HG03196 (cell line): ENCODE measurements around the gene SMYD3.
A peak's percentile ranks its signal among the peaks of the same experiment; 100 is the strongest.

Experiments used
- ATAC-seq: cut with Tn5 transposase; IDR thresholded peaks from one replicate; pipeline ENCODE4 v1.9.1; 2021; ENCODE audit not compliant: unreplicated experiment

The SMYD3 gene

GRCh38 chr1:246281195-246281594 lies 225.9 kb downstream of the SMYD3 start:
- no peak for ATAC-seq

GRCh38 chr1:246280551-246280950 lies 226.5 kb downstream of the SMYD3 start:
- ATAC-seq, result no peak

GRCh38 chr1:246279402-246279801 lies 227.7 kb downstream of the SMYD3 start:
- no peak for ATAC-seq

GRCh38 chr1:246278371-246278770 lies 228.7 kb downstream of the SMYD3 start:
- ATAC-seq, result no peak

- ATAC-seq, result no peak
Measured at GRCh38 chr1:246275036-246275435, 232.0 kb downstream of the SMYD3 start.

- ATAC-seq, result no peak
Measured at GRCh38 chr1:246274186-246274585, 232.9 kb downstream of the SMYD3 start.

GRCh38 chr1:246271516-246271915 lies 235.6 kb downstream of the SMYD3 start:
- ATAC-seq, result no peak

- ATAC-seq, result peak; percentile 80
Measured at GRCh38 chr1:246270236-246270635, 236.8 kb downstream of the SMYD3 start.

GRCh38 chr1:246269466-246269865 lies 237.6 kb downstream of the SMYD3 start:
- no peak for ATAC-seq

- no peak for ATAC-seq
Measured at GRCh38 chr1:246267896-246268295, 239.2 kb downstream of the SMYD3 start.

- no peak for ATAC-seq
Measured at GRCh38 chr1:246267426-246267825, 239.7 kb downstream of the SMYD3 start.

GRCh38 chr1:246265481-246265880 lies 241.6 kb downstream of the SMYD3 start:
- no peak for ATAC-seq

- ATAC-seq, result no peak
Measured at GRCh38 chr1:246262281-246262680, 244.8 kb downstream of the SMYD3 start.

GRCh38 chr1:246261639-246262038 lies 245.4 kb downstream of the SMYD3 start:
- no peak for ATAC-seq

- no peak for ATAC-seq
Measured at GRCh38 chr1:246258250-246258649, 248.8 kb downstream of the SMYD3 start.

GRCh38 chr1:246255773-246256172 lies 251.3 kb downstream of the SMYD3 start:
- ATAC-seq, result no peak

GRCh38 chr1:246254854-246255253 lies 252.2 kb downstream of the SMYD3 start:
- no peak for ATAC-seq

GRCh38 chr1:246246430-246246829 lies 260.6 kb downstream of the SMYD3 start:
- ATAC-seq, result no peak

- no peak for ATAC-seq
Measured at GRCh38 chr1:246245541-246245940, 261.5 kb downstream of the SMYD3 start.

GRCh38 chr1:246232126-246232525 lies 275.0 kb downstream of the SMYD3 start:
- no peak for ATAC-seq

- ATAC-seq, result no peak
Measured at GRCh38 chr1:246226041-246226440, 281.0 kb downstream of the SMYD3 start.

- no peak for ATAC-seq
Measured at GRCh38 chr1:246221485-246222255, 285.4 kb downstream of the SMYD3 start.

- ATAC-seq, result no peak
Measured at GRCh38 chr1:246220495-246221065, 286.5 kb downstream of the SMYD3 start.
